HEK293 (cell line): ENCODE data around the gene LRIT1.

Experiments used
- CTCF ChIA-PET: fragments of 350-600 bp; formaldehyde crosslinking; extraction: SDS; loops from one replicate; lab custom pipeline; 2021; ENCODE audit warnings: antibody characterized with exemption; lab: Yijun Ruan, JAX
- POLR2A ChIA-PET: fragments of 300-600 bp; formaldehyde crosslinking; extraction: SDS; loops from one replicate; lab custom pipeline; 2020; ENCODE audit warnings: antibody characterized with exemption, inconsistent platforms; lab: Yijun Ruan, JAX
- H3K27ac ChIP-seq: fragments of 200-500 bp; sonication (Bioruptor generic); 2 replicates; pipeline ENCODE4 v1.5.1; 2014; ENCODE audit warnings: low read depth, low read length, control low read depth, inconsistent platforms; ENCODE audit errors: extremely low read depth
- H3K36me3 ChIP-seq, 2 experiments: fragments of 200-500 bp in 1 of 2; sonication (Bioruptor generic) in 1 of 2; 1 replicate in 1 of 2; 2 replicates in 1 of 2; pipeline ENCODE4 v1.5.1; 2014 to 2017; ENCODE audit warnings: inconsistent platforms in 2 of 2, low read length in 2 of 2; ENCODE audit not compliant: control insufficient read depth in 2 of 2, insufficient read depth in 1 of 2
- H3K4me1 ChIP-seq: fragments of 200-500 bp; sonication (Bioruptor generic); 2 replicates; pipeline ENCODE4 v1.5.1; 2014; ENCODE audit warnings: mild to moderate bottlenecking, low read length, inconsistent platforms; ENCODE audit not compliant: control insufficient read depth, insufficient read depth
- H3K4me3 ChIP-seq: 2 replicates; pipeline ENCODE4 v1.5.1; 2011; ENCODE audit warnings: low read depth, mild to moderate bottlenecking, control low read depth, low read length, moderate library complexity
- H3K9me3 ChIP-seq: fragments of 200-500 bp; sonication (Bioruptor generic); 2 replicates; pipeline ENCODE4 v1.5.1; 2014; ENCODE audit warnings: low read depth, low read length, inconsistent platforms; ENCODE audit not compliant: control insufficient read depth, insufficient read depth
- CTCF ChIP-seq: fragments of 450-650 bp; formaldehyde crosslinking; IDR thresholded peaks from 2 replicates; pipeline ENCODE4 v1.5.1; 2016; ENCODE audit warnings: missing biosample characterization, missing genetic modification characterization
- KLF8 ChIP-seq: fragments of 450-650 bp; formaldehyde crosslinking; IDR thresholded peaks from 2 replicates; pipeline ENCODE4 v1.5.1; 2016; ENCODE audit warnings: missing biosample characterization, missing genetic modification characterization
- SP2 ChIP-seq: fragments of 450-650 bp; formaldehyde crosslinking; IDR thresholded peaks from 2 replicates; pipeline ENCODE4 v1.5.1; 2016; ENCODE audit warnings: missing biosample characterization, missing genetic modification characterization
- ZBTB26 ChIP-seq: fragments of 450-650 bp; formaldehyde crosslinking; optimal IDR thresholded peaks from 2 replicates; pipeline ENCODE3; 2016; ENCODE audit warnings: missing biosample characterization, mild to moderate bottlenecking, missing genetic modification characterization
- ZBTB8A ChIP-seq: fragments of 450-650 bp; formaldehyde crosslinking; IDR thresholded peaks from 2 replicates; pipeline ENCODE4 v1.5.1; 2016; ENCODE audit warnings: missing biosample characterization, missing genetic modification characterization
- ZFHX2 ChIP-seq: fragments of 450-650 bp; formaldehyde crosslinking; conservative IDR thresholded peaks from 2 replicates; pipeline ENCODE4 v1.5.1; 2016; ENCODE audit warnings: missing biosample characterization, missing genetic modification characterization
- ZNF10 ChIP-seq: fragments of 450-650 bp; formaldehyde crosslinking; IDR thresholded peaks from 2 replicates; pipeline ENCODE4 v1.5.1; 2017; ENCODE audit warnings: missing biosample characterization, missing genetic modification characterization
- ZNF157 ChIP-seq: fragments of 450-650 bp; formaldehyde crosslinking; IDR thresholded peaks from 2 replicates; pipeline ENCODE4 v1.5.1; 2016; ENCODE audit warnings: missing biosample characterization, missing genetic modification characterization
- ZNF23 ChIP-seq: fragments of 450-650 bp; formaldehyde crosslinking; IDR thresholded peaks from 2 replicates; pipeline ENCODE4 v1.5.1; 2016; ENCODE audit warnings: missing biosample characterization, missing genetic modification characterization, borderline replicate concordance
- ZNF292 ChIP-seq: fragments of 450-650 bp; formaldehyde crosslinking; IDR thresholded peaks from 2 replicates; pipeline ENCODE4 v1.5.1; 2016; ENCODE audit warnings: low read depth, missing biosample characterization, missing genetic modification characterization, borderline replicate concordance
- ZNF341 ChIP-seq: fragments of 450-650 bp; formaldehyde crosslinking; IDR thresholded peaks from 2 replicates; pipeline ENCODE4; 2016; ENCODE audit warnings: low read depth, missing biosample characterization, missing genetic modification characterization
- ZNF692 ChIP-seq: fragments of 450-650 bp; formaldehyde crosslinking; IDR thresholded peaks from 2 replicates; pipeline ENCODE4 v1.5.1; 2016; ENCODE audit warnings: missing biosample characterization, missing genetic modification characterization
- ZNF777 ChIP-seq: fragments of 450-650 bp; formaldehyde crosslinking; IDR thresholded peaks from 2 replicates; pipeline ENCODE4 v1.5.1; 2017; ENCODE audit warnings: missing biosample characterization, missing genetic modification characterization, borderline replicate concordance
- TF ChIP-seq, protein P1 (sequence below): fragments of 450-650 bp; formaldehyde crosslinking; IDR thresholded peaks from 2 replicates; pipeline ENCODE4 v1.5.1; 2016; ENCODE audit warnings: missing biosample characterization, missing genetic modification characterization
- TF ChIP-seq, protein P2 (sequence below): fragments of 450-650 bp; formaldehyde crosslinking; IDR thresholded peaks from 2 replicates; pipeline ENCODE4 v1.5.1; 2017; ENCODE audit warnings: missing biosample characterization, missing genetic modification characterization
- TF ChIP-seq, protein P3 (sequence below): fragments of 450-650 bp; formaldehyde crosslinking; IDR thresholded peaks from 2 replicates; pipeline ENCODE4 v1.5.1; 2016; ENCODE audit warnings: missing biosample characterization, missing genetic modification characterization
- TF ChIP-seq, protein P4 (sequence below): fragments of 450-650 bp; formaldehyde crosslinking; IDR thresholded peaks from 2 replicates; pipeline ENCODE4 v1.5.1; 2017; ENCODE audit warnings: missing biosample characterization, mild to moderate bottlenecking, missing genetic modification characterization, moderate library complexity

Gene LRIT1

GRCh38 chr10:84194424-84195043 is 46.8 kb downstream of the LRIT1 start, which contains the start of gene CDHR1 (continued):
- TF ChIP-seq, protein P1, sequence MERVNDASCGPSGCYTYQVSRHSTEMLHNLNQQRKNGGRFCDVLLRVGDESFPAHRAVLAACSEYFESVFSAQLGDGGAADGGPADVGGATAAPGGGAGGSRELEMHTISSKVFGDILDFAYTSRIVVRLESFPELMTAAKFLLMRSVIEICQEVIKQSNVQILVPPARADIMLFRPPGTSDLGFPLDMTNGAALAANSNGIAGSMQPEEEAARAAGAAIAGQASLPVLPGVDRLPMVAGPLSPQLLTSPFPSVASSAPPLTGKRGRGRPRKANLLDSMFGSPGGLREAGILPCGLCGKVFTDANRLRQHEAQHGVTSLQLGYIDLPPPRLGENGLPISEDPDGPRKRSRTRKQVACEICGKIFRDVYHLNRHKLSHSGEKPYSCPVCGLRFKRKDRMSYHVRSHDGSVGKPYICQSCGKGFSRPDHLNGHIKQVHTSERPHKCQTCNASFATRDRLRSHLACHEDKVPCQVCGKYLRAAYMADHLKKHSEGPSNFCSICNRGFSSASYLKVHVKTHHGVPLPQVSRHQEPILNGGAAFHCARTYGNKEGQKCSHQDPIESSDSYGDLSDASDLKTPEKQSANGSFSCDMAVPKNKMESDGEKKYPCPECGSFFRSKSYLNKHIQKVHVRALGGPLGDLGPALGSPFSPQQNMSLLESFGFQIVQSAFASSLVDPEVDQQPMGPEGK (tag by site-specific recombination): peak; percentile 61
- TF ChIP-seq, protein P2, sequence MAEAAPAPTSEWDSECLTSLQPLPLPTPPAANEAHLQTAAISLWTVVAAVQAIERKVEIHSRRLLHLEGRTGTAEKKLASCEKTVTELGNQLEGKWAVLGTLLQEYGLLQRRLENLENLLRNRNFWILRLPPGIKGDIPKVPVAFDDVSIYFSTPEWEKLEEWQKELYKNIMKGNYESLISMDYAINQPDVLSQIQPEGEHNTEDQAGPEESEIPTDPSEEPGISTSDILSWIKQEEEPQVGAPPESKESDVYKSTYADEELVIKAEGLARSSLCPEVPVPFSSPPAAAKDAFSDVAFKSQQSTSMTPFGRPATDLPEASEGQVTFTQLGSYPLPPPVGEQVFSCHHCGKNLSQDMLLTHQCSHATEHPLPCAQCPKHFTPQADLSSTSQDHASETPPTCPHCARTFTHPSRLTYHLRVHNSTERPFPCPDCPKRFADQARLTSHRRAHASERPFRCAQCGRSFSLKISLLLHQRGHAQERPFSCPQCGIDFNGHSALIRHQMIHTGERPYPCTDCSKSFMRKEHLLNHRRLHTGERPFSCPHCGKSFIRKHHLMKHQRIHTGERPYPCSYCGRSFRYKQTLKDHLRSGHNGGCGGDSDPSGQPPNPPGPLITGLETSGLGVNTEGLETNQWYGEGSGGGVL (tag by site-specific recombination): peak; percentile 63; the same call in 1 of the 2 replicates
- TF ChIP-seq ZBTB26 (peak; percentile 19), ZNF777 (tag by site-specific recombination) (no peak), ZNF10 (no peak), SP2 (tag by site-specific recombination) (peak; percentile 49), ZNF23 (tag by site-specific recombination) (no peak), ZNF157 (tag by site-specific recombination) (no peak), ZFHX2 (peak; percentile 28; the same call in 1 of the 2 replicates), ZBTB8A (tag by site-specific recombination) (peak; percentile 34; the same call in 1 of the 2 replicates), ZNF292 (no peak), CTCF (tag by site-specific recombination) (no peak), ZNF341 (tag by site-specific recombination) (peak; percentile 82), KLF8 (peak; percentile 57; the same call in 1 of the 2 replicates)
- TF ChIP-seq, protein P3, sequence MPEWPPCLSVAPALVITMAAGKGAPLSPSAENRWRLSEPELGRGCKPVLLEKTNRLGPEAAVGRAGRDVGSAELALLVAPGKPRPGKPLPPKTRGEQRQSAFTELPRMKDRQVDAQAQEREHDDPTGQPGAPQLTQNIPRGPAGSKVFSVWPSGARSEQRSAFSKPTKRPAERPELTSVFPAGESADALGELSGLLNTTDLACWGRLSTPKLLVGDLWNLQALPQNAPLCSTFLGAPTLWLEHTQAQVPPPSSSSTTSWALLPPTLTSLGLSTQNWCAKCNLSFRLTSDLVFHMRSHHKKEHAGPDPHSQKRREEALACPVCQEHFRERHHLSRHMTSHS (tag by site-specific recombination): no peak

DNA sequence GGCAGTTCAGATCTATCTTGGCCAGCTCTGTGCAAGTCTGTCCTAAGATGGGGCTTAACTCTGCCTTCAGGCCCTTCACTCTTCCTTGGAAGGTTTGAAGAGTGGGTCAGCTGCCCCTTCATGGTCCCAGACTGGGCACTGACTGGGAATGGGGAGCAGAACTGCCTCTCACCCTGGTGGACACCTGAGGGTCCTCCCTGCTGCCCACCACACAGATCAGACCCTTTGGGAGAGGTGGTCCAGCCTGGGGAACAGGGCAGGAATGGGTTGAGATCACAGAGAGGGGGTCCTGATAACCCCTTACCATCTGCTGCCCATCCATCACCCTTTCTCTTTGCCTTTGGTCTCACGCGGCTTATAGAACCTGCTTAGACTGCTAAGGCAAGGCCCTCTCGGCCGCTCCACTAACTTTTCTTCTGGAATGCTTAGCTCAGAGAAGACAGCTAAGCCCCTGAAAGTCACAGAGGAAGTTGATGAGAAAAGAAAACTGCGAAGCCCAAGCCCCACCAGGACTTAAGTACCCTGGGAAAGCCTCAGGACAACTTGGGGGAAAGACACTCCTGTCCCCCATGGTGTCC is 47.4 kb downstream of the LRIT1 start:
- POLR2A ChIA-PET: no interaction called here
- peak overlapping the region; percentile 23 for H3K4me3 ChIP-seq

More for the DNA sequence above, 47.4 kb downstream of the LRIT1 start:
- peaks cover 8% of the 10 kb centered on the region for H3K4me1 ChIP-seq
- no peaks in the 10 kb centered on the region for H3K9me3 ChIP-seq
- H3K27ac ChIP-seq: no peak overlapping the region
- CTCF ChIA-PET: interaction anchor here (0.6 to 2.0 kb wide), 2 partner anchors 11 to 431 kb away, joined by 3 to 9 read pairs; no protein-coding TSS in a partner anchor
- no peaks in the 10 kb centered on the region for H3K36me3 ChIP-seq
- TF ChIP-seq, protein P4, sequence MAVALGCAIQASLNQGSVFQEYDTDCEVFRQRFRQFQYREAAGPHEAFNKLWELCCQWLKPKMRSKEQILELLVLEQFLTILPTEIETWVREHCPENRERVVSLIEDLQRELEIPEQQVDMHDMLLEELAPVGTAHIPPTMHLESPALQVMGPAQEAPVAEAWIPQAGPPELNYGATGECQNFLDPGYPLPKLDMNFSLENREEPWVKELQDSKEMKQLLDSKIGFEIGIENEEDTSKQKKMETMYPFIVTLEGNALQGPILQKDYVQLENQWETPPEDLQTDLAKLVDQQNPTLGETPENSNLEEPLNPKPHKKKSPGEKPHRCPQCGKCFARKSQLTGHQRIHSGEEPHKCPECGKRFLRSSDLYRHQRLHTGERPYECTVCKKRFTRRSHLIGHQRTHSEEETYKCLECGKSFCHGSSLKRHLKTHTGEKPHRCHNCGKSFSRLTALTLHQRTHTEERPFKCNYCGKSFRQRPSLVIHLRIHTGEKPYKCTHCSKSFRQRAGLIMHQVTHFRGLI (tag by site-specific recombination): peak; percentile 26; the same call in 1 of the 2 replicates
- no peak for TF ChIP-seq ZNF692
